Activated CD4-positive, alpha-beta T cell treated with anti-CD3 and anti-CD28 coated beads for 4 hours (primary cell): ENCODE results near the gene PRKCE.

Experiments
- DNase-seq, 2 donors: peaks; one replicate each; pipeline ENCODE4 v3.0.0-alpha.2; 2020

PRKCE gene

GRCh38 chr2:45919160-45919650 lies 267.7 kb downstream of the PRKCE start:
- no peak for DNase-seq

- DNase-seq = no peak
These were observed 268.2 kb downstream of the PRKCE start for GRCh38 chr2:45919711-45920111.

- DNase-seq = no peak
These were observed 270.4 kb downstream of the PRKCE start for GRCh38 chr2:45921921-45922320.

GRCh38 chr2:45922577-45922988 lies 271.1 kb downstream of the PRKCE start:
- DNase-seq = no peak

- DNase-seq = no peak
These were observed 272.2 kb downstream of the PRKCE start for GRCh38 chr2:45923701-45924100.

GRCh38 chr2:45925026-45925425 lies 273.6 kb downstream of the PRKCE start:
- no peak for DNase-seq

- no peak for DNase-seq
These were observed 274.3 kb downstream of the PRKCE start for GRCh38 chr2:45925636-45926366.

GRCh38 chr2:45928946-45929345 lies 277.5 kb downstream of the PRKCE start:
- DNase-seq = no peak

- no peak for DNase-seq
These were observed 278.4 kb downstream of the PRKCE start for GRCh38 chr2:45929674-45930395.

GRCh38 chr2:45930396-45930792 lies 278.9 kb downstream of the PRKCE start:
- DNase-seq = no peak

- DNase-seq = no peak
These were observed 281.0 kb downstream of the PRKCE start for GRCh38 chr2:45932278-45932975.

GRCh38 chr2:45935791-45936622 lies 284.5 kb downstream of the PRKCE start:
- peak; percentile 6 to 8 for DNase-seq

GRCh38 chr2:45936623-45936979 lies 285.1 kb downstream of the PRKCE start:
- no peak for DNase-seq

GRCh38 chr2:45937990-45938389 lies 286.5 kb downstream of the PRKCE start:
- DNase-seq = no peak

GRCh38 chr2:45938649-45939511 lies 287.4 kb downstream of the PRKCE start:
- DNase-seq = no peak

GRCh38 chr2:45941531-45942236 lies 290.2 kb downstream of the PRKCE start:
- no peak for DNase-seq

GRCh38 chr2:45942237-45942738 lies 290.8 kb downstream of the PRKCE start:
- no peak for DNase-seq

- DNase-seq = no peak
These were observed 292.0 kb downstream of the PRKCE start for GRCh38 chr2:45943219-45944044.

GRCh38 chr2:45944074-45944473 lies 292.6 kb downstream of the PRKCE start:
- DNase-seq = no peak

- DNase-seq = no peak
These were observed 293.8 kb downstream of the PRKCE start for GRCh38 chr2:45945302-45945717.
